Ishikawa (cell line): Measurements from ENCODE around the gene SARDH.

Source experiments
- CEBPB ChIP-seq: IDR thresholded peaks from 2 replicates; pipeline ENCODE4 v1.6.1; 2012
- CREB1 ChIP-seq: IDR thresholded peaks from 2 replicates; pipeline ENCODE4 v1.6.1; 2012; ENCODE audit warnings: low read depth
- EP300 ChIP-seq: IDR thresholded peaks from 2 replicates; pipeline ENCODE4 v1.6.1; 2012; ENCODE audit warnings: borderline replicate concordance
- FOXM1 ChIP-seq: IDR thresholded peaks from 2 replicates; pipeline ENCODE4 v1.6.1; 2012; ENCODE audit warnings: low read depth, borderline replicate concordance
- MAX ChIP-seq: IDR thresholded peaks from 2 replicates; pipeline ENCODE4 v1.6.1; 2012
- RAD21 ChIP-seq: IDR thresholded peaks from 2 replicates; pipeline ENCODE4 v1.6.1; 2012; ENCODE audit warnings: low read depth
- REST ChIP-seq: IDR thresholded peaks from 2 replicates; pipeline ENCODE4 v1.6.1; 2012; ENCODE audit warnings: low read depth, mild to moderate bottlenecking
- TAF1 ChIP-seq: IDR thresholded peaks from 2 replicates; pipeline ENCODE4 v1.6.1; 2012; ENCODE audit warnings: low read depth, mild to moderate bottlenecking
- TCF12 ChIP-seq: IDR thresholded peaks from 2 replicates; pipeline ENCODE4 v1.6.1; 2012; ENCODE audit warnings: low read depth
- YY1 ChIP-seq: IDR thresholded peaks from 2 replicates; pipeline ENCODE4 v1.6.1; 2012; ENCODE audit warnings: low read depth
- ZBTB7A ChIP-seq: IDR thresholded peaks from 2 replicates; pipeline ENCODE4 v1.6.1; 2012; ENCODE audit warnings: low read depth
- TF ChIP-seq, protein P1 (sequence below): IDR thresholded peaks from 2 replicates; pipeline ENCODE4 v1.6.1; 2012

DNA sequence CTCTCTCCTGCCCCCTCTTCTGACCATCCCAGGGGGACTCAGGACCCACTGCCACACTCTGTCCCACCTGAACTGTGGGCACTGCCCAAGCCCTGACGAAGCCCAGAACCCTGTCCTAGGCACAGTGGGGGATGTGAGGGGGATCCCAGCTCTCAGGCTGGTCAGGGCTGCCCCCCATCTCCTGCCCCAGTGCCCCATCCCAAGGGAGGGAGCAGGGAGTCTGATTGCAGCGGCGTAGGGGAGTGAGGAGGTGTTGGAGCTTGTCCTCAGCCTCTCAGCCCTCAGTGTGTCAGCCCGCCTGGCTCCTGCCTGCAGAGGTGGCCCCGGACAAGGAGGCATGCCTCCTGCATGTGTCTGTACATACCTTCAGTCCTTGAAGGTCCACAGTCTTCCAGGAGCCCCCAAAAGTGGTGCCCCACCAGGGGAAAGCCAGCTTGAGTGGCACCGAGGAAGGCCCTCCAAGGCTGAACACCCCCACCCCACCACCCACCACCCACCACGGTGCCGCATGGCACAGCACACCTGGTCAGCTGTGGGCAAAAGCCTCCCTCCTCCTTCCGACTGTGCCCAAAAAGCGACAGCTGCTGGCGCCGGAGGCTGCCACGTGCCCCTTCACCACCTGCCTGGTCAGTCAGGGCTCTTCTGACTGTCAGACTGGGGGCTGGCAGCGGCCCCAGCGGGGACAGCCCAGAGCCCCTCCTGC, 930 bp downstream of the SARDH start:
- no peak for TF ChIP-seq YY1
- TF ChIP-seq ZBTB7A = no peak
- no peak for TF ChIP-seq EP300
- TF ChIP-seq TAF1 = no peak
- TF ChIP-seq FOXM1 = no peak
- TF ChIP-seq CEBPB = no peak
- no peak for TF ChIP-seq REST
- TF ChIP-seq, protein P1, sequence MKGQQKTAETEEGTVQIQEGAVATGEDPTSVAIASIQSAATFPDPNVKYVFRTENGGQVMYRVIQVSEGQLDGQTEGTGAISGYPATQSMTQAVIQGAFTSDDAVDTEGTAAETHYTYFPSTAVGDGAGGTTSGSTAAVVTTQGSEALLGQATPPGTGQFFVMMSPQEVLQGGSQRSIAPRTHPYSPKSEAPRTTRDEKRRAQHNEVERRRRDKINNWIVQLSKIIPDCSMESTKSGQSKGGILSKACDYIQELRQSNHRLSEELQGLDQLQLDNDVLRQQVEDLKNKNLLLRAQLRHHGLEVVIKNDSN = no peak
- TF ChIP-seq MAX = no peak
- no peak for TF ChIP-seq RAD21
- TF ChIP-seq TCF12 = no peak
- no peak for TF ChIP-seq CREB1
